CD4-positive, alpha-beta T cell (primary cell): ENCODE data around the gene PFKFB3. TPM values are rescaled to one million over a fixed set of nuclear protein-coding genes. Genes with fewer than 3 reads are reported as not detected.
"Not testable (repeated sequence)": the region's sequence is repeated elsewhere in the genome, so short reads cannot be mapped to it uniquely, and the experiment has no call there.

Experiments used
- ATAC-seq: fragments of 200-7000 bp; cut with Tn5 transposase; one replicate; pipeline ENCODE4 v1.10.0; 2022; ENCODE audit warnings: mild to moderate bottlenecking; ENCODE audit not compliant: poor library complexity
- CTCF ChIA-PET: fragments of 350-600 bp; sonication (Branson Sonifier 250); formaldehyde crosslinking; loops from one replicate; lab custom pipeline; 2021; ENCODE audit warnings: antibody characterized with exemption, inconsistent platforms; lab: Charles Lee
- POLR2A ChIA-PET: fragments of 350-600 bp; sonication (Branson Sonifier 250); formaldehyde crosslinking; loops from one replicate; lab custom pipeline; 2021; ENCODE audit warnings: antibody characterized with exemption, inconsistent platforms; lab: Charles Lee
- DNase-seq, 14 experiments: peaks; one replicate each; pipeline ENCODE4 v3.0.0-alpha.2; 2013 to 2020; ENCODE audit warnings: mixed read lengths in 2 of 14
- H3K27ac ChIP-seq, 2 donors: one replicate each; pipeline versions ENCODE4 v1.5.1 to v1.7.0; 2013; ENCODE audit warnings: low read length in 2 of 2, low read depth in 1 of 2, mild to moderate bottlenecking in 1 of 2
- H3K27me3 ChIP-seq, 2 experiments: 1 replicate in 1 of 2; 2 replicates in 1 of 2; pipeline versions ENCODE4 v1.6.1 to v1.7.0; 2013; ENCODE audit warnings: low read length in 2 of 2, control low read depth in 1 of 2, mild to moderate bottlenecking in 1 of 2, moderate library complexity in 1 of 2; ENCODE audit not compliant: insufficient read depth in 2 of 2, control insufficient read depth in 1 of 2
- H3K36me3 ChIP-seq: one replicate; pipeline ENCODE4 v1.6.1; 2013; ENCODE audit warnings: low read length, control low read depth; ENCODE audit not compliant: insufficient read depth
- H3K4me1 ChIP-seq: one replicate; pipeline ENCODE4 v1.6.1; 2013; ENCODE audit warnings: low read length, control low read depth; ENCODE audit not compliant: insufficient read depth
- H3K4me3 ChIP-seq: one replicate; pipeline ENCODE4 v1.5.1; 2013; ENCODE audit warnings: mild to moderate bottlenecking, low read length, moderate library complexity
- H3K9me3 ChIP-seq, 2 experiments: 1 replicate in 1 of 2; 2 replicates in 1 of 2; pipeline versions ENCODE4 v1.6.1 to v1.7.0; 2013; ENCODE audit warnings: low read length in 2 of 2, mild to moderate bottlenecking in 2 of 2, control low read depth in 1 of 2, moderate library complexity in 1 of 2; ENCODE audit not compliant: control insufficient read depth in 1 of 2, insufficient read depth in 1 of 2
- H3K27ac Mint-ChIP-seq: one replicate; pipeline ENCODE4 v1.8.0; 2020; ENCODE audit warnings: mixed read lengths
- H3K27me3 Mint-ChIP-seq: one replicate; pipeline ENCODE4 v1.8.0; 2021; ENCODE audit warnings: mixed read lengths
- H3K36me3 Mint-ChIP-seq: one replicate; pipeline ENCODE4 v1.8.0; 2021; ENCODE audit warnings: low read depth, mixed read lengths
- H3K4me1 Mint-ChIP-seq: one replicate; pipeline ENCODE4 v1.8.0; 2021; ENCODE audit warnings: low read depth, mixed read lengths
- H3K4me3 Mint-ChIP-seq: one replicate; pipeline ENCODE4 v1.8.0; 2020; ENCODE audit warnings: mild to moderate bottlenecking, mixed read lengths
- H3K9me3 Mint-ChIP-seq: one replicate; pipeline ENCODE4 v1.8.0; 2020; ENCODE audit warnings: mixed read lengths
- CTCF ChIP-seq: fragments of 200-600 bp; IDR thresholded peaks from one replicate; pipeline ENCODE4 v1.8.0; 2022; ENCODE audit warnings: antibody characterized with exemption, mild to moderate bottlenecking
- intact Hi-C, 2 experiments: fragments of 100-400 bp; cut with DNase I in 1 of 2; cut with micrococcal nuclease in 1 of 2; formaldehyde crosslinking; loops; one replicate each; pipeline versions ENCODE4 v1.15.1 to v1.9.0; 2023 to 2025; cut with DNase I, micrococcal nuclease
- total RNA-seq, 174 experiments: library from RNA in 2 of 174; stranded (reverse) in 2 of 174; gene quantifications; one replicate each; pipeline ENCODE4 v1.2.3 and lab custom pipeline; 2021 to 2026

The PFKFB3 gene
- total RNA-seq, 2 experiments from 2014 or later = 142 to 145 TPM

DNA sequence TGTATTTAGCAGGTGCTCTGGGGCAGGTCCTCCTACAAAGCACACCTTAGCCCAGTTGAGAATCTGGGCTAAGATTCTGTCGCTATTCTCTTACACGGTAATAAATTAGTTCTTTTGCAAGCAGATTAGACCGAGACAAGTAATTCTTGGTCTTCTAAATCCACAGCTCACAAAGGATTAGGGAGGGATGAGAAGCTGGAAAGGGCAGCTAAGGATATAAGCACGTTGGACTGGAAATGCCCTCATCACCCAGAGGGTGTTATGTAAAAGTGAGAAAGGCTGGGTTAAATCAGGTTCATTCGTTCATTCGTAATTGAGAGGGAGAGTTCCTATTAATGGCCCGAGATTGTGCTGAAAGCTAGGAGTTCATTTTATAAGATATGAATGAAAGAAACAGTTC, 41.8 kb downstream of the PFKFB3 start:
- no peaks in the 10 kb centered on the region for H3K4me1 ChIP-seq
- Mint-ChIP-seq H3K27ac (no peak overlapping the region), H3K4me1 (no peaks in the 10 kb centered on the region), H3K9me3 (no peaks in the 10 kb centered on the region), H3K4me3 (no peak overlapping the region), H3K36me3 (peaks cover 11% of the 10 kb centered on the region), H3K27me3 (no peaks in the 10 kb centered on the region)
- ChIA-PET CTCF (interaction anchor here (1.2 kb wide), 1 partner anchor 158 kb away, joined by 5 read pairs; no protein-coding TSS in a partner anchor), POLR2A (no interaction called here)
- H3K27me3 ChIP-seq = no peaks in the 10 kb centered on the region
- H3K4me3 ChIP-seq = no peak overlapping the region
- TF ChIP-seq CTCF = no peak
- H3K9me3 ChIP-seq = no peaks in the 10 kb centered on the region
- intact Hi-C loops = no loop called here
- no peak for DNase-seq
- no peak for ATAC-seq
- no peak overlapping the region for H3K27ac ChIP-seq
- peaks cover 7% of the 10 kb centered on the region for H3K36me3 ChIP-seq

DNA sequence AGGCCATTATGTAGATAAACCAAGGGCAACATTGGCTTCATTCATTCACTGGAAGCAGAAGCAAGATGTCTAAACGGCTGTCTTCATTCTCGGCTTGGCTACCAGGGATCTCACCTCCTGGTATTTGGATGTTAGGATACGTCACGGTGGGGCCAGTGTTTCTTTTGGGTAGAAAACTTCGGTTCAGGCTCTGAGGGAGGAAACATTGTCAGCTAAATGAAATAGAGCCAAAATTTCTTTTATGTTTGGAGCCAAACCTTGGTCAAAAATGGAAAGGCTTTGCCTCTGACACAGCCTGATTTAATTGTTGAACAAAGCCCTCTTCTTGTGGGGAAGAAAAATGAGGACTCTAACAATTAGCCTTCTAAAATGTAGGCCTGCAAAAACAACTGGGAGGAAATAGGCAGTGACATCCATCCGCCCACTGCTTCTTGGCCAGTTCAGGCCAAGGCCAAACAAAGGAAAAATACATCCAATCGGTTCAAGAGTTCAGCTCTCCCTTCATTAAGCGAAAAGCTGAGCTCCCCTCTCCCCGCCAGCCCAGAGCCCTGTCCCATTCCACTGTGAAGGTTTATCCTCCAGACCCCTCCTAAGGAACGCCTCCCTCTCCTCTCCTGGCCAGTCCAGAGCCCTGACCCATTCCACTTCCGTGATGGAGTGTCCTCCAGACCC, 44.4 kb downstream of the PFKFB3 start:
- no peak overlapping the region for H3K4me3 ChIP-seq
- ChIA-PET POLR2A (no interaction called here), CTCF (no interaction called here)
- H3K36me3 ChIP-seq = peaks cover 7% of the 10 kb centered on the region
- Mint-ChIP-seq H3K4me1 (no peaks in the 10 kb centered on the region), H3K27me3 (no peaks in the 10 kb centered on the region), H3K36me3 (peaks cover 3% of the 10 kb centered on the region), H3K27ac (no peak overlapping the region), H3K9me3 (no peaks in the 10 kb centered on the region), H3K4me3 (no peak overlapping the region)
- intact Hi-C loops = no loop called here
- no peak for ATAC-seq
- no peak overlapping the region for H3K27ac ChIP-seq
- H3K9me3 ChIP-seq = no peaks in the 10 kb centered on the region
- no peaks in the 10 kb centered on the region for H3K27me3 ChIP-seq
- TF ChIP-seq CTCF = no peak
- no peaks in the 10 kb centered on the region for H3K4me1 ChIP-seq
- DNase-seq = no peak

- H3K27me3 Mint-ChIP-seq, H3K4me3 Mint-ChIP-seq, H3K4me3 ChIP-seq, H3K27ac Mint-ChIP-seq, H3K4me1 Mint-ChIP-seq, H3K27me3 ChIP-seq, ATAC-seq, DNase-seq, H3K36me3 Mint-ChIP-seq, POLR2A ChIA-PET, H3K4me1 ChIP-seq, intact Hi-C loops, H3K36me3 ChIP-seq, H3K9me3 Mint-ChIP-seq, H3K9me3 ChIP-seq, H3K27ac ChIP-seq: not testable (repeated sequence)
- CTCF ChIA-PET = interaction anchor here (0.6 kb wide), 1 partner anchor 346 kb away, joined by 7 read pairs; no protein-coding TSS in a partner anchor
Observed at GRCh38 chr10:6248908-6249307, 46.2 kb downstream of the PFKFB3 start.

DNA sequence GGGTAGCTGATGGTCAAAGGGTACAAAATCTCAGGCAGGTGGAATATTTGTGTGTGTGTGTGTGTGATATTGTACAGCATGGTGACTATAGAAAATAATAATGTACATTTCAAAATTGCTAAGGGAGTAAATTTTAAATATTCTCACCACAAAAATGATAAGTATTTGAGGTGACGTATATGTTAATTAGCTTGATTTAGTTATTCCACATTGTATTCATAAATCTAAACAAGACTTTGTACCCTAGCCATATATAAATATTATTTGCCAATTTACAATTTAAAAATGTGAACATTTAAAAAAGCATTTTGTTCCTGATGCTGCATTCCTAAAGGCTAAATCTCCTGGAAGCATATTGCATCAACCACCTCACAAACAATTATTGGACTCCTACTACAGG, 47.0 kb downstream of the PFKFB3 start:
- Mint-ChIP-seq H3K4me1 (no peaks in the 10 kb centered on the region), H3K27ac (no peak overlapping the region), H3K27me3 (no peaks in the 10 kb centered on the region), H3K9me3 (no peaks in the 10 kb centered on the region), H3K4me3 (no peak overlapping the region), H3K36me3 (no peaks in the 10 kb centered on the region)
- TF ChIP-seq CTCF = no peak
- POLR2A ChIA-PET = no interaction called here
- no peaks in the 10 kb centered on the region for H3K27me3 ChIP-seq
- ATAC-seq = no peak
- no peaks in the 10 kb centered on the region for H3K9me3 ChIP-seq
- H3K4me1 ChIP-seq = no peaks in the 10 kb centered on the region
- CTCF ChIA-PET = no interaction called here
- H3K4me3 ChIP-seq = no peak overlapping the region
- intact Hi-C loops = no loop called here
- peaks cover 3% of the 10 kb centered on the region for H3K36me3 ChIP-seq
- H3K27ac ChIP-seq = no peak overlapping the region
- DNase-seq = no peak
